Occipital lobe (tissue), 2 donors: ENCODE data around the gene BRWD1. TPM values are rescaled to one million over a fixed set of nuclear protein-coding genes. Genes with fewer than 3 reads are reported as not detected.
"Not testable (repeated sequence)": the region's sequence is repeated elsewhere in the genome, so short reads cannot be mapped to it uniquely, and the experiment has no call there.

Source experiments
- DNase-seq: peaks from one replicate; lab custom pipeline; 2025; lab: John Stamatoyannopoulos, UW
- total RNA-seq: library from RNA; depleted of rRNA; stranded (reverse); fragments of >200 nt; gene quantifications from one replicate; pipeline ENCODE4 v1.2.3, GENCODE V29; 2014

The BRWD1 gene
- total RNA-seq, 1 donor from 2014 or later: 377 TPM

DNA sequence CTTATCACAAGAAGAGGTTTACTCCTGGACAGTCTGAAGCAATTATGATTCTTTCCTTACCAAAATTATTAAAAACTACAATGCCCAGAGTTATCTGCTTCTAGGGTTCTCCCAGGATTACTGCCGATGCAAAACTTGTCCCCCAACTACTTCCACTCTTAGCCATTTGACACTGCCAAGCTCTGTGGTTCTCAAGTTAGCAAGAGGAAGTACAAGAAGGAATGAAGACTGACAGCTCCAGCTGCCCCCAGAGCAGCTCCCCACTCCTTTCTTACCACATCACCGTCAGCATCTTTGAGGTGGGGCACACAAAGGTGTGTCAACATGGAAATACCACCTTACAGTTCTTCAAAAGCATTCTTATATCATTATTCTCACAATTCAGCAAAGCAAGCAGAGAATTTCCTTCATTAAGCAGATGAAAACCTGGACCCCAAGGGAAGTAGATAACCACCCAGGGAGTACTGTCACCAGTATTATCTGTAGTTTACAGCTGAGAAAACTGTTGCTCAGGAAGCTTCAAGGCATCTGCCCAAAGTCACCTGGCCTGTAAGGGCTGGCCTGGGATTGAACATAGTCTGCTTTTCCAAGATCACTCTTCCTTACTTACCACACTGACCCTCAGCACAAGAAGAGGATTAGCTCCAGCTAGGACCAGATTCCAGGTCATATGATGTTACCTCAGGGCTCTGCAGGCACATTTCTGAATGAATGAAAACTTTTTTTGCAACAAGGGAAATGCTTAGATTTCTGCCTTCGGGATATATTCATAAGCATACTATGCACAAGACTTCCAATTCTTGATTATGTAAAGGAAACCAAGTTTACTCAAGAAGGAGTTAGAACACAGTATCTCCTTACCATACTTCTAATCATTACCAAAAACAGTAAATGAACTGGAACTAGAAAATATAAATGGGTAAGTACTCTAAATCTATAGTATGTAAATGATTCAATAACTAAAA, 139.4 kb downstream of the BRWD1 start:
- DNase-seq: no peak

DNA sequence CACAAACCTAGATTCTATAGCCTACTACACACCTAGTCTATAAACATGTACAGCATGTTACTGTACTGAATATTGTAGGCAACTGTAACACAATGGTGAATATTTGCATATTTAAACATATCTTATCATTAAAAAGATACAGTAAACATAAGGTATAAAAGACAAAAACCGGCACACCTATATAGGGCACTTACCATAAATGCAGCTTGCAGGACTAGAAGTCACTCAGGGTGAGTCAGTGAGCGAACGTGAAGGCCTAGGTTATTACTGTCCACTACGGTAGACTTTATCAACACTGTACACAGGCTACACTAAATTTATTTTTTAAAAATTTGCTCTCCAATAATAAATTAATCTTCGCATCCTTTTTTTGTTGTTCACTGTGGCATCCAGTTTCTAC, 143.5 kb downstream of the BRWD1 start:
- DNase-seq: no peak

DNA sequence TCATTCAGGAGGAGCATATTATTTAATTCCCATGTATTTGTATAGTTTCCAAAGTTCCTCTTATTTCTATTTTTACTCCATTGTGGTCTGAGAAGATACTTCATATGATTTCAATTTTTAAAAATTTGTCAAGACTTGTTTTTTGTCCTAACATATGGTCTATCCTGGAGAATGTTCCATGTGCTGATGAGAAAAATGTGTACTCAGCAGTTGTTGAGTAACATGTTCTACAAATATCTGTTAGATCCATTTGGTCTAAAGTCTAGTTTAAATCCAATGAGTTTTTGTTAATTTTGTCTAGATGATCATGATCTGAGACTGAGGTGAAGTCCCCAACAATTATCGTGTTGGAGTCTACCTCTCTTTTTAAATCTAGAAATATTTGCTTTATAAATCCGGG, 144.6 kb downstream of the BRWD1 start:
- no peak for DNase-seq

DNA sequence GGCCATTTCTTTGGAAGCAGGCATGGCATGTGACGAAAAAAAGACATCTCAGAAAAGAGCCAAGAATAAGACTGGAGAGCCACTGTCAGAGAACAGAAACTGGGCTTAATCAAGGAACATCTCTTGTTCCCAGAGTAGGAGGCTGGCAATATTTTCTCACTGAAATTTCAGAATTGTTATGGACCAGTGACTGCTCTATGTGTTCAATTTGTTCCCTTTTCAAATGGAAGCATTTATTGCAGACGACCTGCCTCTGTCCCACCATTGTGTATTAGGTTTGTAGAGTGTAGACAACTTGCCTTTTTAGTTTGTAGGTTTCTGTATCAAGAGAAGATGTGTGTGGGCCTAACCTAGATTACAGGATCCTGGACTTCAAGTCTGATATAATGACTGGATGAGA, 148.9 kb downstream of the BRWD1 start:
- DNase-seq: no peak

DNA sequence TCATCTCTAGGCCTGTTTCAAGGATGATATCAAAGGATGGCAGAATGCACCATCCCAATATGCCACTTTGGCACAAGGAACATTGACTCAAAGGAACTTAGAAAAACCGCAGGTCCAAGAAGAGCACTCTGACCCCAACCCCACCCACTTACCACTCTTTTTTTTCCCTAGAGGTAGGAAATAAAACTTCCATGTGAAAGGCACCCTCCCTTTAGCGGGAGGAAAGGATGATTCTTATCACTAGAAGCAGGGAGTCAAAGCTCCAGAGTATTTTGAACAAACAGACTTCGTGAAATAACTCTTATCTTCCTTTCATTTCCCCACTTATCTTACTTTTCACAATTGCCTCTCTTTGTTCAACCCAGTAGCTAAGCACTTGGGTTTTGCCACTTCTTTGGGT, 152.4 kb downstream of the BRWD1 start:
- DNase-seq: no peak

DNA sequence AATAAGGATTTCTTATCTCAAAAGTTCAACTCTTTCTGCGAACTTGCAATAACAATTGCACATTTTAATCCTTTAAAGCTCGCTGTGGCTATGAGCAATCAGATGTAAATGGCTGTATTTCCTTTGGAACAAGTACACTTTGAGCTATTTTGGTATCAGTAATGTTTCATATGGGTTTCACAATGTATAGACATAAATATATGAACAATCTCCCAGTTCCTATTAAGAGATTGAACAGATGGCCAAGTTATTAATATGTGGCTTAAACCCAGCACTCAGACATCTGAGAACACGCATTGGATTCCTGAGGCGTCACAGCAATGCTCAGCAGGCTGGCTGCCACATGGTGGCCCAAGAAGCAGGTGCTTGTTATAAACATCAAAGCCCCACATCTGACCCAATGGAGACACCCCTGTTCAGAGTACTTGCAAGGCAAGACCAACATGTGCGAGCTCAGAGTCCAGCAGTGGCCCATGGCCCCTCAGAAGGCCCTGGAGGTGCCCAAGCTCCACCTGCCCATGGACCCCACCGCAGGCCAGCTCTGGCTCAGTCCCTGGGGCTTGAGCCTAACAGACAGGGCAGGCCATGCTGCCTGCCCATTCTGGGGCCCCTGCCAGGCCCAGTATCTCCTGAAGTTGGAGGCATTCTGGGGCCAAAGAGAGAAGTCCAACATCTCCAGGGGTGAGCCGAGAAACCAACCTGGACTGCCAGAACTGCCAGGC, 153.9 kb downstream of the BRWD1 start:
- no peak for DNase-seq

DNA sequence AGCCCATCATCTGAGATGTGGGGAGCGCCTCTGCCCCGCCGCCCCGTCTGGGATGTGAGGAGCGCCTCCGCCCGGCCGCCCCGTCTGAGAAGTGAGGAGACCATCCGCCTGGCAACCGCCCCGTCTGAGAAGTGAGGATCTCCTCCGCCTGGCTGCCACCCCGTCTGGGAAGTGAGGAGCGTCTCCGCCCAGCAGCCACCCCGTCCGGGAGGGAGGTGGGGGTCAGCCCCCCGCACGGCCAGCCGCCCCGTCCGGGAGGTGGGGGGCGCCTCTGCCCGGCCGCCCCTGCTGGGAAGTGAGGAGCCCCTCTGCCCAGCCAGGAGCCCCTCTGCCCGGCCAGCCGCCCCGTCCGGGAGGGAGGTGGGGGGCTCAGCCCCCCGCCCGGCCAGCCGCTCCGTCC, 156.2 kb downstream of the BRWD1 start:
- not testable (repeated sequence) for DNase-seq

DNA sequence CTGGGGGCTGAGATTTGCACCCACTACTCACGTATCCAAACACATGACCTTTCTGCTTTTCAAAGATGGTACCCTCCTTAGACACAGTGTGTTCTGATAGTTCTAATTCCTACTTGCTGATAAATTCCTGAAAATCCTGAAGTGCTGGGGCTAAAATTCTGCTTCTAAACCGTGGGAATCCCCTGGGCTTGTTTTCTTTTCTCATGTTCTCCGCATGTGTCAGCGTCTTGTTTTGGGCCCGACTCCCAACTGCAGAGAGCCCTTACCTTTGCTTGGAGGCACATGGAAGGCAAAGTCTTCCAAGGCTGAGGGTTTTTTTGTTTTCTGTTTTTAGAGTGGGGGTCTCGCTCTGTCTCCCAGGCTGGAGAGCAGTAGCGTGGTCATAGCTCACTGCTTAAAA, 157.4 kb downstream of the BRWD1 start:
- DNase-seq: no peak

DNA sequence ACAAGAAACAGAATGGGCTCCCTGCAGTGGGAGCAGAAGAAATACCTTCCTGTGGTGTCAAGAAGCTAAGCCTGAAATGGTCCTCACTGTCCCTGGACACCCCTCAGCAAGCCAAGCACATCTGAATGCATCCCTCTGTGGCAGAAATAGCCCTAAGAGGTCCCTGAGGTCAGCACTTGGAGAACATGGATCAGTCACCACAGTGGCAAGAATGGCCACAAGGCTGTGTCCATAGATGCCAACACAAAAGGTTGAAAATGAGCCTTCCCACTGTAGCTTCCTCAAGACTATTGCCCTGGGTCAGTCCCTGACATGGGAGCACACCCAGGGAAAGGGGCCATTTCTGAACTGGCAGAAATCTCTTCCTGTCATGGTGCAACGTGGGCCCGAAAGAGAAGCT, 157.9 kb downstream of the BRWD1 start:
- DNase-seq: no peak

DNA sequence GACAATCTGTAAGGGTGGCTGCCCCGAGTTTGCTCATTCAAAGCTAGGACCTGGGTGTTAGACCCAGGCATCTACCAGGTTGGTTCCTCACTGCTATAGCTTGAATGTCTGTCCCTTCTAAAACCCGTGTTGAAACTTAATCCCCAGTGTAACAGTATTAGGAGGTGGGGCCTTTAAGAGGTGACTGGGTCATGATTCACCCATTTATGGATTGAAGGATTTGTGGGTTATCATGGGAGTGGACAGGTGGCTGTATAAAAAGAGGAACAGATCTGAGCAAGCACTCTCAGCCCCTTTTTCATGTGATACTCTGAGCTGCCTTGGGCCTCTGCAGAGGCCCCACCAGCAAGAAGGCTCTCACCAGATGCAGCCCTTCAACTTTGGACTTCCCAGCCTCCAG, 159.6 kb downstream of the BRWD1 start:
- DNase-seq: no peak

DNA sequence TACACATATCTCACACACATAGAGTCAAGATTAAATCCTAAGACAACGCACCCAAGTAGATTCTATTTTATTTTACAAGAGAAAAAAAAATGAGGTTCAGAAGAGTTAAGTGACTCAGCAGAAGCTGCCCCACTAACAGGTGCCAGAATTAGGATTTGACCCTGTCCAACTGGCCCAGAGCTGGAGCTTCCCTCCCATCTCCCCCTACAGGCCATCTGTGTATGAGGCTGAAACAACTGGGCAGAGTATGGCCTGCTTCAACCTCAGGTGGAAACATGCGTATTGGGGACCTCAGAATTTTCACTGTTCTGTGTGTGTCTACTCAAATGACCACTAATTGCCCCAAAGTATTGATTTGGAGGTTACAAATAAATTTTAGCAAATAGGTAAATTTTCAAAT, 160.1 kb downstream of the BRWD1 start:
- DNase-seq: no peak

DNA sequence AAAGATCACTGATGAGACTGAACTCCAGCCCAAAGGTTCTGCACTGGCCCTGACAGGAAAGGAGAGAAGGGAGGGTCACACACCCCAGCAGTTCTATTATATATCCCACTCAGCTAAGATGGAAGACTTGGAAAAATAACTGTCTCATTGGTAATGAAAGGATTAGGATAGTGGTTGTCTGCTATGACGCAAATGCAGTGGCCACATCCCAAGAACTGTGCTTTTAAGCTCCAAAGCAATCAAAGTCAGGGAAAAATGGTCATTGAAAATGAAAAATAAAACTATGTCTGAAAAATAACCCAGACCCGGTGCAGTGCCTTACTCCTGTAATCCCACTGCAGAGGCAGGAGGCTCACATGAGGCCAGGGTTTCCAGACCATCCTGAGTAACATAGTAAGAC, 161.2 kb downstream of the BRWD1 start:
- no peak for DNase-seq

DNA sequence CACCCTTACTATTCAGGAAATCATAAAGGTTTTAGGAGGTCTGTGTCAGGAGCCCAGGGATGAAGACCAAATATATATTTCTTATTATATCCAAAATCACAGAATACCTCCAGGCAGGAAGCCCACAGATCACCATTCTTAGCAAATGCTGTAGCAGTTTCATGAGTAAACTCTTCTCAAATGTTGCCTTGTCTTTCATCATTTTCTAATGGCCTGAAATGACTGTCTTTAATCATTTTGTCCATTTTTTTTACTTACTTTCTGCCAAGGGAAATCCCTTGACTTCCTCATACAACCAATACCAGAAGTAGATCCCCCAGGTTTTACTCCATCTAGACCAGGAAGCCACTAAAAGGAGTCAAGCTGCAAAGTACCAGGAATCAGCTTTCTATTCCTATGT, 162.6 kb downstream of the BRWD1 start:
- DNase-seq: no peak

DNA sequence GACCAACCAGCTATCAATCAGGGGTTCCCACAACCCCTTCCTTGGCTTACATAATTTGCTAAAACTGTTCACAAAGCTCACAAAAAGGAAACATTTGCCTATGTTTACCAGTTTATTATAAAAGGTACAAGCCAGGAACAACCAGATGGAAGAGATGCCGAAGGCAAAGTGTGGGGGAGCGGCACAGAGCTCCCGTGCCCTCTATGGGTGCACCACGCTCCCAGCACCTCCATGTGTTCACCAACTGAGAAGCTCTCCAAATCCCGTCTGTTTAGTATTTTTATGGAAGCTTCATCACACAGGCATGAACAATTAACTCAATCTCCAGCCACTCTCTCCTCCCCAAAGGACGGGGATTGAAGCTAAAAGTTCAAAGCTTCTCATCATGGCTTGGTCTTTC, 163.1 kb downstream of the BRWD1 start:
- DNase-seq: no peak

DNA sequence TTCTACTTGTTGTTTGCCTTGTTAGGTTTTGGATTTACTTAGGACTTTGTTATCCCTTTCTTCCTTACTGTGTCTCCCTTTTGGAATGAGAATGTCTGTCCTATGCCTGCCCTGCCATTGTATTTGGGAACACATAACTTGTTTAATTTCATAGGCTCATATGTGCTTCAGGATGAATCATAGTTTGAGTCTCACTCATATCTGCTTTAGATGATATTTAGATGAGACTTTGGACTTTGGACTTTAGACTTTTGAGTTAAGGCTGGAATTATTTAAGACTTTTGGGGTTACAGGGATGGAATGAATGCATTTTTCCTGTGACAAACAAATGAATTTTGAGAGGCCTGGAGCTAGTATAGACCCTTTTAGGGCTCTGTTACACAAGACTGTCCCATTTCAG, 163.6 kb downstream of the BRWD1 start:
- no peak for DNase-seq

DNA sequence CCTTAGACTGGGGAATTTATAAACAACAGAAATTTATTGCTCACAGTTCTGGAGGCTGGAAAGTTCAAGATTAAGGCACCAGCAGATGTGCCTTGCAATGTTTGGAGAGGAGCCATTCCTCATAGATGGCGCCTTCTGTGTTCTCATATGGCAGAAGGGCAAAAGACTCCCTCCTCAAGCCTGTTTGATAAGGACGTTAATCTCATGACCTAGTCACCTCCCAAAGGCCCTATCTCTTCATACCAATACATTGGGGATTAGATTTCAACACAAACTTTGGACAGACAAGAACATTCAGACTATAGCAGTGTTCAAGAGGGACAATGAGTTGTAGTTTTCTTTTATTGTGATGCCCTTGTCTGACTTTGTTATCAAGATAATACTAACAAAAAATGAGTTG, 164.5 kb downstream of the BRWD1 start:
- no peak for DNase-seq

DNA sequence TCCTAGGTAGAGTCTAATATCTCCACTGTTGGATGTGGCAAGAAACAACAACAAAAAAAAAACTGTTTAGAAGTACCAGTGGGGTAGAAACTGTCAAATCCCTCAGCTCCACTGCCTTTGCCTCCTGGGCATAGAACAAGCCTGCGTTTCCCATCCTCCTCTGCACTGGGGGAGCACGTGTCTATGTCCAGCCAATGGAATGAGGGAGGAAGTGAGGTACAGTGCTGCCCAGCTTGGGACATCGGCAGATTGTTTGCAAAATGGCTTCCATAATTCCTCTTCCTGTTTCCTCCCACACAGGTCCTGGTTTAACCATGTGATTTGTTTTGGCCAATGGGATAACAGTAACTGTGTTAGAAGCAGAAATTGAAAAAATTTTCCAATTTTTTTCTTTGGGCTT, 169.2 kb downstream of the BRWD1 start:
- DNase-seq: no peak

DNA sequence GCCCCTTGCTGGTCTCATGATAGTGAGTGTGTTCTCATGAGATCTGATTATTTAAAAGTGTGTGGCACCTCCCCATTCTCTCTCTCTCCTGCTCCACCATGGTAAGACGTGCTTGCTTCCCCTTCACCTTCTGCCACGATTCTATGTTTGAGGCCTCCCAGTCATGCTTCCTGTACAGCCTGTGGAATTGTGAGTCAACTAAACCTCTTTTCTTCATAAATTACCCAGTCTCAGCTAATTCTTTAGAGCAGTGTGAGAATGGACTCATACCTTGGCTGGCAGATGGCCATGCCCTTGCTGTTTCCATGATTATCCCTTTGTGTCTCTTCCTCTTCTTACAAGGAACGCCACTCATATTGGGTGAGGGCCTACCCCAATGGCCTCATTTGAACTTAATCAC, 170.5 kb downstream of the BRWD1 start:
- no peak for DNase-seq

DNA sequence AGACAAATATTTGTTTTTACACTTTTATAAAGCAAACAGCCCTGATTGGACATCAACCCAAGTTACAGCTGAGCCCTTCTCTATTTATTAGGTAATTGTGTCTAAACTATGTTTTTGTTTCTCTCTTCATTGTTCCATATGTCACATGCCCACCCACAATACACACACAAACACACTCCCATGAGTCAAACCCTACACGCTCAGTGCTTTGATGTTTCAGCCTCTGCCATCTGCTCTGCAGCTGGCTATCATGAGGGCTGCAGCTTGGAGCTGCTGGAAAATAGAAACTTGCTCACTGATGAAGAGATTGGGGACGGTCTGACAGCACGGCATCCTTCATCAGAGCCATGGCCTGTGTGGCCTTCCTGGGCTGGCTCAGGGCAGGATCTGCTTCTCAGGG, 171.9 kb downstream of the BRWD1 start:
- DNase-seq: no peak

DNA sequence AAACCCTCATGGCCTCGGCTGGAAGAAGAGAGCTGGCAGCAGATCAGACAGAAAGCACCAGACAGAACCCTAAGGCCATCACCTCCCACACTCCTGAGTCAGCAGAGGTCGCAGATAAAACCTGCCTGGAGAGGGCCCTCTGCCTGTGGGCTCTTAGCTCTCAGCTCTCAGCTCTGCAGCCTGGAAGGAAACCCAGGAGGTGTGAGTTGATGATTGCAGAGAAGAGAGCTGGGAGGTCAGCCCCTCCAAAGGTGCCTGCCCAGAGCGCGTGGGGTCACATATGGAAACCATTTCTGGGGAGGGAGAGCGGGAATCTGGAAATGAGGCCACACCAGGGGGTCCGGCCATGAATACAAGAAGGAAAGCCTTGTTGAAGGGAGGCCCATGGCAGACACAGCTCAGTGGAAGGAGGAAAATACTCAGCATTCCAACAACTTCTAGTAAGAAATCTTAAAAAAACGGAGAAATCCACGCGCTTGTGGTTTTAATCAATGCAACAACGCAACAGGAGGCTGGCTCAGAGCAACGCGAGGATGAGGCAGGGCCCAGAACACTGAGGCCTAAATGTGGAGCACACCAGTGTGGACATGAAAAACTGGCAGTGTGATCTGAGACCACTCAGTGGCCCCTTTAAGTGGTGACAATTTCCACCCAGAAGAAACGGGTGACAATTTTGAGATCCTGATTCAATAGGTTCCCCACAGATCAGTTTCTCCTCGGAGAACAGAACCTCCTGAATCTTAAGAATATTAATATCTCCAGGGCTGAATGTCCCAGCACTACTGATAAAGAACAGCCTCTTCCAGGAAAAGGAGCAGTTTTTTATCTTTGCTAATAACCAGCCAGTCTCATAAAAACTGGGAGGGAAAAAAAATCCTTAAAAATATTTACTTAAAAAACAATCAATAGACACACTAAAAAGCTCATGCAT, 175.9 kb downstream of the BRWD1 start:
- no peak for DNase-seq

DNA sequence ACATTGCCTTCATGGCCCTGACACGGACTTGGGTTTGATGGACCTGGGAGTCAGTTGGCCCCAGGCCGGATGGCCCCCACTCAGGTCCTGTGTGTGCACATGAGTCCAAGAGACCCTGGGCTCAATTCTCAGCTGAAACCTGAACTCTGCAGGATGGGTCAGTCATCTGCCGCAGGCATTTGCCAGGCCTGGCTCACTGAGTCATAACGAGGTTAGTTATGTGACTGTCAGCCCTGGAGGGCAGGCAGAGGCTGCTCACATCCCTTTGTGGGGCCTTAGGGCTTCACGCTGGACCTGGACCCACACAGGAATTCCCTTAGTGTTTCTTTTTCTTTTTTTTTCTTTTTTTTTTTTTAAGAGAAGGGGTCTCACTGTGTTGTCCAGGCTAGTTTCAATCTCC, 176.7 kb downstream of the BRWD1 start:
- DNase-seq: no peak

DNA sequence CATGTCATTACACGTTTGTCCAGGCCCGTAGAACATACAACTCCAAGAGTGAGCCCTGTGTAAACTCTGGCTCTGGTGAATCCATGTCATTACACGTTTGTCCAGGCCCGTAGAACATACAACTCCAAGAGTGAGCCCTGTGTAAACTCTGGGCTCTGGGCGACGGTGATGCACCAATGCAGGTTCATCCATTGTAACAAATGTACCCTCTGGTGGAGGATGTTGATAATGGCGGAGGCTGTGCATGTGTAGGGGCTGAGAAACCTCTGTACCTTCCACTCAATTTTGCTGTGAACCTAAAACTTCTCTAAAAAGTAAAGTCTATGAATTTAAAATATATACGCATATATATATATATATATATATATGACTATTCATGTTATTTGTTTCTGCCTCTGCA, 177.3 kb downstream of the BRWD1 start:
- DNase-seq: not testable (repeated sequence)
